Fibroblast of mammary gland (primary cell): ENCODE results near the gene C11orf21.
"Not testable (repeated sequence)": the region's sequence is repeated elsewhere in the genome, so short reads cannot be mapped to it uniquely, and the experiment has no call there.

Experiments used
- DNase-seq: peaks from one replicate; pipeline ENCODE4 v3.0.0-alpha.2; 2010; ENCODE audit warnings: low read depth
- H3K4me3 ChIP-seq: 2 replicates; pipeline ENCODE4 v1.5.1; 2011; ENCODE audit warnings: low read depth, mild to moderate bottlenecking, low read length, moderate library complexity; ENCODE audit not compliant: control insufficient read depth
- TF ChIP-seq, protein P1 (sequence below): conservative IDR thresholded peaks from 2 replicates; pipeline ENCODE4 v1.5.1; 2011; ENCODE audit warnings: low read depth, low read length, inconsistent platforms; ENCODE audit not compliant: control insufficient read depth, insufficient read depth

The C11orf21 gene

DNA sequence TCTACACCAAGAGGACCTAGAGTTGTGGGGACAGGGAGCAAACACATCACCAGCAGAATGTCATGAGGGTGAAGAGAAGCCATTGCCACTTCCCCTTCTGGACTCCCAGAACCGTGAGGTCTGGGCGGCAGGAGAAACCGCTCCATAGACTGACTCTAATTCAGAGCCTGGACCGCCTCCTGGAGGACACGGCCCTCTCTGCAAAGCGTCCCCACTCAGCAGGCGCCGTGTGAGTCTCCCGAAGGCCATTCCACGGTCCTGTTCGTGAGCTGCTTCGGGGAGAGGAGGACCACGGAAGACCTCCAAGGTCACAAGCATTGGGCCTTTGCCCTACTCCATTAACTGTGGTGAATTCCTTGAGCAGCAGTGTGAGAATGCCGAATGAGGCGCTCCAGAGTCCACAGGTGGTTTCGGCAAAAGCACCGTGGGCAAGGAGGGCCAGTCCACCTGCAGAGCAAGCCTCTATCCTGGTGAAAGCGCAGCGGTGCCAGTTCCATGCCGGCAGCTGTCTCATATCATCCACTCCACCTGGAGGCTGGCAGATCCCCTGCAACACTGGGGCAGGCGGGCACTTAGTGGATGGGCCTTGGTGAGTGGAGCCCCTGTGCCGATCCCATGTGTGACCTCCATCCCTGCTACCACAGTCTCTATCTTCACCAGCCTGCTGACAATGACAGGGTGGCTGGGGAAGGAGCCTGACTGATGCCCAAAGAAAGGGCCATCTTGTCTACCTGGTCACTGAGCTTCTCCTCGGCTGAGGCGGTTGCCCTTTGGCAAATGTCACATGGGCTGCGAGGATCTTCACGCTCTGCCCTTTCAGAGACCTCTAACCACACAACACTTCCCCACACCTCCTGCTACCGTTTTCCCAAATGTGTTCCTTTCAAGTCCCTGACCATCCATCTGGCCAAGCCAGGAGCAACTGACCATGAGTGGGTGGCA lies 7.5 kb downstream of the C11orf21 start:
- DNase-seq: no peak
- TF ChIP-seq, protein P1, sequence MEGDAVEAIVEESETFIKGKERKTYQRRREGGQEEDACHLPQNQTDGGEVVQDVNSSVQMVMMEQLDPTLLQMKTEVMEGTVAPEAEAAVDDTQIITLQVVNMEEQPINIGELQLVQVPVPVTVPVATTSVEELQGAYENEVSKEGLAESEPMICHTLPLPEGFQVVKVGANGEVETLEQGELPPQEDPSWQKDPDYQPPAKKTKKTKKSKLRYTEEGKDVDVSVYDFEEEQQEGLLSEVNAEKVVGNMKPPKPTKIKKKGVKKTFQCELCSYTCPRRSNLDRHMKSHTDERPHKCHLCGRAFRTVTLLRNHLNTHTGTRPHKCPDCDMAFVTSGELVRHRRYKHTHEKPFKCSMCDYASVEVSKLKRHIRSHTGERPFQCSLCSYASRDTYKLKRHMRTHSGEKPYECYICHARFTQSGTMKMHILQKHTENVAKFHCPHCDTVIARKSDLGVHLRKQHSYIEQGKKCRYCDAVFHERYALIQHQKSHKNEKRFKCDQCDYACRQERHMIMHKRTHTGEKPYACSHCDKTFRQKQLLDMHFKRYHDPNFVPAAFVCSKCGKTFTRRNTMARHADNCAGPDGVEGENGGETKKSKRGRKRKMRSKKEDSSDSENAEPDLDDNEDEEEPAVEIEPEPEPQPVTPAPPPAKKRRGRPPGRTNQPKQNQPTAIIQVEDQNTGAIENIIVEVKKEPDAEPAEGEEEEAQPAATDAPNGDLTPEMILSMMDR: no peak
- H3K4me3 ChIP-seq: no peak overlapping the region

DNA sequence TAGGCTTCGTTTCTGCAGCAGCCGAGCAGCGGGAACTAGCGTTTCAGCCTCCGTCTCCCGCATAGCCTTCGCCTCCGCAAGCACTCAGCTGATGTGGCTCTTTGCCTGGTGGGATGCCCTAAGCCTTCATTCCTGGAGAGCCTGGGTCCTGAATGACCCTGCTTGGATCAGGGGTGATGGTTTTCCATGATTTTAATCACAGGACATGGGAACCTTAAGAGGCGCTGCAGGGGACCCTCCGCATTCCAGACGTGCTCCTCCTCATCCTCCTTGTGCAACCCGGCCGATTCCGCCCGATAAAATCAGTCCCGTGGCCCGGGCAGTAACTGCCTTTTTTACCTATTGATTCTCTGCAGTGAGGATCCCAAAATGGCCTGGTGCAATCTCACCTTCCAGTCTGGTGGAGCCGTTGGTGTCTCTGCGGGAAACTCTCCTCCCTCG lies 8.2 kb downstream of the C11orf21 start:
- TF ChIP-seq, protein P1: no peak
- DNase-seq: no peak
- no peak overlapping the region for H3K4me3 ChIP-seq

DNA sequence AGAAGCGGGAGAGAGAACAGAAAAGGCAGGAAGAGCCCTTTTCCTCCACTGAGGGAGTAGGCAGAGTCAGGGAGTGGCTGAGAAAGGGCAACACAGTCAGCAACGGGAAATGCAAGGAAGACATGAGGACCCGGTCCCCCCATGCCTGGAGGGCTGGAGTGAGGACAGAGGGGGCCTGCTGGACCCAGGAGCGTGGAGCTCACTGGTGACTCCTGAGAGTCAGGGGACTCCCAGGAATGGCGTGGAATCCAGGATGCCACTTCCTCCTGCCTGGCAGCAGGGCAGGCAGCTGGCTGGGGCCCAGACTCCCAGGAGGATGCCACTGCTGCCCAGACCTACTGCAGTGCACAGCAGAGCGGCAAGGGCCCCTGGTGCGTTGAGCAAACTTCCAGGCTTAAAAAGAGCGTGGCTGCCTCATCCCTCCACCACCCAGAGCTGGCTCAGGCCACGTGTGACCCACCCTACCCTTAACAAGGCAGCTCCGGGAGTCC lies 11.3 kb downstream of the C11orf21 start:
- TF ChIP-seq, protein P1: no peak
- no peak for DNase-seq
- H3K4me3 ChIP-seq: no peak overlapping the region

DNA sequence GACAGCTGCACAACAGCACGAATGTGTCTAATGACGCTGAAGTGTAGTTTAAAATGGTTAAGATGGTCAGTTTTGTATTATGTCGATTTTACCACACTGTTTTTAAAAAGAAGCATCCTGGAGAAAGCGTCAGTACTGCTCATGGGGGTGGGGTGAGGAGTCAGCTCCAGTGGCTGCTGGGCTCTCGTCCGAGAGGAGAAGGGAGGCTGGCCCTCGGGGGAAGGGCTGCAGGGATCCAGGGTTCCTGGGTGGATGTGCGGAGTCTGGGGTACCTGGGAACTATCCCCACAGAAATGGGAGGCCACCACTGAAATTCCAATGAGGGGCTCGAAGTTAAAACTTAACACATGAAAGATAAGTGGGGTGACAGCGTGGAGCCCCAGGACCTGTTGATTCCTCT lies 11.9 kb downstream of the C11orf21 start:
- TF ChIP-seq, protein P1: no peak
- no peak for DNase-seq
- no peak overlapping the region for H3K4me3 ChIP-seq

DNA sequence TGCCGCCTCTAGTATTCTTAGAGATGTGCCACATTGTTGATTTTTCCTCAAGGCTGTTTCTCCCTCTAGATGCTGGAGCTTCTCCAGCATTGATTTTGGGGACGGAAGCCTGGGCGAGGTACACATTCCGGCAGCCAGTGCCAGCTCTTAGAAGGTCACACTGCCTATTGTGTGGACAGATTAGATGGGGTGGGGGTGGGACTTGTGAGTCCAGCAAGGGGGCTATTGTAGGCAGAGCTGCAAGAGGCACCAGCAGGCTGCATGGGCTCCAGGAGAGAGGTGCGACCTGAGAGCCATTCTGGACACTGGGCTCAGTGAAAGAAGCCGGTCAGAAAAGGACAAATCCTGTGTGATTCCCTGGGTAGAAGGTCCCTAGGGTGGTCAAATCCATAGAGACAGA lies 12.4 kb downstream of the C11orf21 start:
- DNase-seq: no peak
- H3K4me3 ChIP-seq: no peak overlapping the region
- TF ChIP-seq, protein P1: no peak

DNA sequence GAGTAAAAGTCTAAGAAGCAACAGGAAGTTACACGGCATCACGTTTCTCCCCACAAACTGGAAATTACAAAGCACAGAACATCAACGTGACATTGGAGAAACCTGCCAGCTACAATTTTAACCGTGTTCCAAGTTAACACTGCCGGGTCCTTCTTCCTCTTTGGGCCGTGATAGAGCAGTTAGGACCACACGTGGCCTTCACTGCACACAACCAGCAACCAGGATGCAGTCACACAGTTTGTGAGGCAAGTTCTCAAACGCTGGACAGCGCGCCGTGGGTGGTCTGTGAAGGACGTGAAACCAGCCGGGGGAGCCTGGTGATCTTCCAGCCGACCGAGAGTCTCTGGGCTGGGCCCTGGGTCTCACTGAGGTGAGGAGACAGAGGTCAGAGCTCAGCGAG lies 14.6 kb downstream of the C11orf21 start:
- no peak for DNase-seq
- TF ChIP-seq, protein P1: no peak
- no peak overlapping the region for H3K4me3 ChIP-seq

DNA sequence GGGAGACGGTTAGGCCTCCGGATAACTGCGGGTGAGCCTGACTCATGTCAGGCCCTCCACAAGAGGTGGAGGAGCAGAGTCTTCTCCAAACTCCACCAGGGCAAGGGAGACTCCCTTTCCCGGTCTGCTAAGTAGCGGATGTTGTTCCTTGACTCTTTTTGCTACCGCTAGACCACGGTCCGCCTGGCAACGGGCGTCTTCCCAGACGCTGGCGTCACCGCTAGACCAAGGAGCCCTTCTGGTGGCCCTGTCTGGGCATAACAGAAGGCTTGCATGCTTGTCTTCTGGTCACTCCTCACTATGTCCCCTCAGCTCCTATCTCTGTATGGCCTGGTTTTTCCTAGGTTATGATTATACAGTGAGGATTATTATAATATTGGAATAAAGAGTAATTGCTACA lies 15.4 kb downstream of the C11orf21 start:
- H3K4me3 ChIP-seq, DNase-seq: not testable (repeated sequence)
